ENCODE measurements around the gene NRBF2. TPM values are rescaled to one million over a fixed set of nuclear protein-coding genes. Genes with fewer than 3 reads are reported as not detected.
A peak's percentile ranks its signal among the peaks of the same experiment; 100 is the strongest.

The NRBF2 gene
- total and polyA plus RNA-seq, 9 of the 15 experiments (the other 6 are each of a cell fraction or from before 2014, with no cell fraction given), result 20.8 to 52.1 (median 30.5) TPM

DNA sequence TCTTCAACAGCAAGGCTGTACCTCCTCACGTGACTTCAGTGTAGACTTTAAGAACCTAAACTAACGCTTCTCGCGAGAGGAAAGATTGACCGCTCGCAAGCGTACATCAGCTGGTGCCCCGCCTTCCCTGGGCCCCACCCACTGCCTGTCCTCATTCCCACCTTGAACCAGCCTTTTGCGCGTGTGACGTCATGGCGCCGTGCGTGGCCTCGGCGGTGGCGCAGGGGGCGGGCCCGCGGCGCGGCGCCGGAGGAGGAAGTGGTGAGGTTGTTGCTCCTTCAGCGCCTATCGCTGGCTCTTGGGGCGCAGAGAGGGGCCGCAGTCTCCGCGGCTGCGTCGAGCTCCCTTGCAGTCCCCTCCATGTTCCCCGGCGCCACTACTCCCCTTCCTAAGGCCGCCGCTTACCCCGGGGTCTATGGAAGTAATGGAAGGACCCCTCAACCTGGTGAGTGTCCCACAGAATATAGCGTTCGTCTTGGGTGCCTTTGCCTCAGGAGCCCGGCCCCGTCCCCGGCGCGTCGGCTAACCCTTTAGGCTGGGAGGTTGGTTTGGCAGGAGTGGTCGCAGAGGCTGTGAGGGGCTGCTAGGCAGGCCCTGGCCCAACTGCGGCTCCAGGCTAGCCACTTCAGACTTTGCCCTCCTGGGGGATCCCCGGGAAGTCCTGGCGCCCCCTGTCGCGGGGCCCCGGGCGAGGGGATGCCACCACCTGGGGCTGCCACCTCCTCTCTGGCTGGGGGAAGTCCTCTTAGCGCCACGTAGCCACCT, at the start of gene NRBF2 (continued):
- TF ChIP-seq ELF1 (tag; IDR thresholded peaks at IDR 0.05), result peak; percentile 87
- peak; percentile 81 for TF ChIP-seq RBBP5 (IDR thresholded peaks at IDR 0.05; ENCODE audit: borderline replicate concordance, insufficient read depth, low read length, poor library complexity, severe bottlenecking)
- TF ChIP-seq SOX6 (IDR thresholded peaks at IDR 0.05), result peak; percentile 47; the same call in 1 of the 2 replicates
- TF ChIP-seq ZNF12 (CRISPR knock-in tag; IDR thresholded peaks at IDR 0.05), result 0 out of 2 replicates have a peak, but pooled peaks have one; percentile 62
- no peak for TF ChIP-seq EHMT2 (IDR thresholded peaks at IDR 0.05)
- no peak for TF ChIP-seq KDM1A (IDR thresholded peaks at IDR 0.05)
- peak; percentile 64; the same call in 1 of the 2 replicates for TF ChIP-seq MBD2 (IDR thresholded peaks at IDR 0.05; ENCODE audit: borderline replicate concordance, low read depth)
- TF ChIP-seq, protein P1, sequence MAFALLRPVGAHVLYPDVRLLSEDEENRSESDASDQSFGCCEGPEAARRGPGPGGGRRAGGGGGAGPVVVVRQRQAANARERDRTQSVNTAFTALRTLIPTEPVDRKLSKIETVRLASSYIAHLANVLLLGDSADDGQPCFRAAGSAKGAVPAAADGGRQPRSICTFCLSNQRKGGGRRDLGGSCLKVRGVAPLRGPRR (CRISPR knock-in tag; IDR thresholded peaks at IDR 0.05), result no peak
- no peak for TF ChIP-seq GATAD2B (IDR thresholded peaks at IDR 0.05; ENCODE audit: borderline replicate concordance)
- TF ChIP-seq, protein P2, sequence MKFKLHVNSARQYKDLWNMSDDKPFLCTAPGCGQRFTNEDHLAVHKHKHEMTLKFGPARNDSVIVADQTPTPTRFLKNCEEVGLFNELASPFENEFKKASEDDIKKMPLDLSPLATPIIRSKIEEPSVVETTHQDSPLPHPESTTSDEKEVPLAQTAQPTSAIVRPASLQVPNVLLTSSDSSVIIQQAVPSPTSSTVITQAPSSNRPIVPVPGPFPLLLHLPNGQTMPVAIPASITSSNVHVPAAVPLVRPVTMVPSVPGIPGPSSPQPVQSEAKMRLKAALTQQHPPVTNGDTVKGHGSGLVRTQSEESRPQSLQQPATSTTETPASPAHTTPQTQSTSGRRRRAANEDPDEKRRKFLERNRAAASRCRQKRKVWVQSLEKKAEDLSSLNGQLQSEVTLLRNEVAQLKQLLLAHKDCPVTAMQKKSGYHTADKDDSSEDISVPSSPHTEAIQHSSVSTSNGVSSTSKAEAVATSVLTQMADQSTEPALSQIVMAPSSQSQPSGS (CRISPR knock-in tag; IDR thresholded peaks at IDR 0.05), result no peak; the same call in 1 of the 2 replicates
- TF ChIP-seq KLF16 (IDR thresholded peaks at IDR 0.05), result no peak; the same call in 1 of the 2 replicates
- TF ChIP-seq TAL1 (IDR thresholded peaks at IDR 0.05), result peak; percentile 13; the same call in 1 of the 2 replicates
- TF ChIP-seq, protein P3, sequence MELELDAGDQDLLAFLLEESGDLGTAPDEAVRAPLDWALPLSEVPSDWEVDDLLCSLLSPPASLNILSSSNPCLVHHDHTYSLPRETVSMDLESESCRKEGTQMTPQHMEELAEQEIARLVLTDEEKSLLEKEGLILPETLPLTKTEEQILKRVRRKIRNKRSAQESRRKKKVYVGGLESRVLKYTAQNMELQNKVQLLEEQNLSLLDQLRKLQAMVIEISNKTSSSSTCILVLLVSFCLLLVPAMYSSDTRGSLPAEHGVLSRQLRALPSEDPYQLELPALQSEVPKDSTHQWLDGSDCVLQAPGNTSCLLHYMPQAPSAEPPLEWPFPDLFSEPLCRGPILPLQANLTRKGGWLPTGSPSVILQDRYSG (tag; conservative IDR thresholded peaks at IDR 0.05; ENCODE audit: low read depth), result no peak
- no peak for TF ChIP-seq PPARD (CRISPR knock-in tag; IDR thresholded peaks at IDR 0.05)
- TF ChIP-seq MYC (IDR thresholded peaks at IDR 0.05; ENCODE audit: low read depth, low read length), result peak; percentile 82
- peak; percentile 41; the same call in 1 of the 2 replicates for TF ChIP-seq MYC (CRISPR knock-in tag; IDR thresholded peaks at IDR 0.05; ENCODE audit: borderline replicate concordance, low read depth)
- TF ChIP-seq, protein P4, sequence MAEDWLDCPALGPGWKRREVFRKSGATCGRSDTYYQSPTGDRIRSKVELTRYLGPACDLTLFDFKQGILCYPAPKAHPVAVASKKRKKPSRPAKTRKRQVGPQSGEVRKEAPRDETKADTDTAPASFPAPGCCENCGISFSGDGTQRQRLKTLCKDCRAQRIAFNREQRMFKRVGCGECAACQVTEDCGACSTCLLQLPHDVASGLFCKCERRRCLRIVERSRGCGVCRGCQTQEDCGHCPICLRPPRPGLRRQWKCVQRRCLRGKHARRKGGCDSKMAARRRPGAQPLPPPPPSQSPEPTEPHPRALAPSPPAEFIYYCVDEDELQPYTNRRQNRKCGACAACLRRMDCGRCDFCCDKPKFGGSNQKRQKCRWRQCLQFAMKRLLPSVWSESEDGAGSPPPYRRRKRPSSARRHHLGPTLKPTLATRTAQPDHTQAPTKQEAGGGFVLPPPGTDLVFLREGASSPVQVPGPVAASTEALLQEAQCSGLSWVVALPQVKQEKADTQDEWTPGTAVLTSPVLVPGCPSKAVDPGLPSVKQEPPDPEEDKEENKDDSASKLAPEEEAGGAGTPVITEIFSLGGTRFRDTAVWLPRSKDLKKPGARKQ (CRISPR knock-in tag; IDR thresholded peaks at IDR 0.05), result no peak
- TF ChIP-seq HOXB6 (CRISPR knock-in tag; IDR thresholded peaks at IDR 0.05; ENCODE audit: borderline replicate concordance), result no peak
- 0 out of 2 replicates have a peak, but pooled peaks have one; percentile 25 for TF ChIP-seq ZNF324 (CRISPR knock-in tag; IDR thresholded peaks at IDR 0.05)
- no peak for TF ChIP-seq ZNF174 (CRISPR knock-in tag; IDR thresholded peaks at IDR 0.05)
- TF ChIP-seq HDGF (IDR thresholded peaks at IDR 0.05), result no peak
- TF ChIP-seq, protein P5, sequence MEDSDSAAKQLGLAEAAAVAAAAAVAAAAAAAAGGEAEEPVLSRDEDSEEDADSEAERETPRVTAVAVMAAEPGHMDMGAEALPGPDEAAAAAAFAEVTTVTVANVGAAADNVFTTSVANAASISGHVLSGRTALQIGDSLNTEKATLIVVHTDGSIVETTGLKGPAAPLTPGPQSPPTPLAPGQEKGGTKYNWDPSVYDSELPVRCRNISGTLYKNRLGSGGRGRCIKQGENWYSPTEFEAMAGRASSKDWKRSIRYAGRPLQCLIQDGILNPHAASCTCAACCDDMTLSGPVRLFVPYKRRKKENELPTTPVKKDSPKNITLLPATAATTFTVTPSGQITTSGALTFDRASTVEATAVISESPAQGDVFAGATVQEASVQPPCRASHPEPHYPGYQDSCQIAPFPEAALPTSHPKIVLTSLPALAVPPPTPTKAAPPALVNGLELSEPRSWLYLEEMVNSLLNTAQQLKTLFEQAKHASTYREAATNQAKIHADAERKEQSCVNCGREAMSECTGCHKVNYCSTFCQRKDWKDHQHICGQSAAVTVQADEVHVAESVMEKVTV (CRISPR knock-in tag; IDR thresholded peaks at IDR 0.05), result no peak; the same call in 1 of the 2 replicates
- TF ChIP-seq KAT7 (CRISPR knock-in tag; IDR thresholded peaks at IDR 0.05; ENCODE audit: borderline replicate concordance), result no peak
